Urothelium cell line (cell line): ENCODE results near the gene MRPS27.
A peak's percentile ranks its signal among the peaks of the same experiment; 100 is the strongest.
"Not testable (repeated sequence)": the region's sequence is repeated elsewhere in the genome, so short reads cannot be mapped to it uniquely, and the experiment has no call there.

ENCODE experiments used
- DNase-seq: peaks from one replicate; pipeline ENCODE4 v3.0.0; 2011; ENCODE audit warnings: low spot score, mixed read lengths
- FAIRE-seq: peaks from 2 replicates; lab custom pipeline; 2011; peaks lifted over from hg19 to GRCh38; lab: Jason Lieb, UNC

The MRPS27 gene

GRCh38 chr5:72326306-72326649 lies 6.2 kb upstream of the MRPS27 start:
- FAIRE-seq (no peak), DNase-seq (no peak)

- FAIRE-seq (no peak), DNase-seq (no peak)
Measured at GRCh38 chr5:72325566-72326305, 5.7 kb upstream of the MRPS27 start.

- FAIRE-seq (no peak), DNase-seq (no peak)
Measured at GRCh38 chr5:72324189-72324825, 4.3 kb upstream of the MRPS27 start.

- FAIRE-seq, DNase-seq: not testable (repeated sequence)
Measured at GRCh38 chr5:72319435-72319975, 535 bp downstream of the MRPS27 start.

- FAIRE-seq (no peak), DNase-seq (no peak)
Measured at GRCh38 chr5:72314571-72315172, 5.4 kb downstream of the MRPS27 start.

- FAIRE-seq = no peak
- no peak for DNase-seq
Measured at GRCh38 chr5:72313141-72313540, 6.9 kb downstream of the MRPS27 start.

GRCh38 chr5:72308853-72309191 lies 11.2 kb downstream of the MRPS27 start:
- DNase-seq (no peak), FAIRE-seq (no peak)

GRCh38 chr5:72307968-72308852 lies 11.8 kb downstream of the MRPS27 start:
- DNase-seq = peak; percentile 97
- peak; percentile 94 for FAIRE-seq

- no peak for DNase-seq
- no peak for FAIRE-seq
Measured at GRCh38 chr5:72307573-72307967, 12.5 kb downstream of the MRPS27 start.

- DNase-seq = no peak
- FAIRE-seq = no peak
Measured at GRCh38 chr5:72305194-72306142, 14.6 kb downstream of the MRPS27 start.

GRCh38 chr5:72302171-72302570 lies 17.9 kb downstream of the MRPS27 start:
- no peak for DNase-seq
- FAIRE-seq = no peak

GRCh38 chr5:72301557-72301956 lies 18.5 kb downstream of the MRPS27 start:
- DNase-seq (no peak), FAIRE-seq (no peak)

- FAIRE-seq (no peak), DNase-seq (no peak)
Measured at GRCh38 chr5:72300590-72301339, 19.3 kb downstream of the MRPS27 start.

- DNase-seq = no peak
- FAIRE-seq = no peak
Measured at GRCh38 chr5:72298711-72299110, 21.3 kb downstream of the MRPS27 start.

- DNase-seq, FAIRE-seq: not testable (repeated sequence)
Measured at GRCh38 chr5:72298136-72298535, 21.9 kb downstream of the MRPS27 start.

GRCh38 chr5:72296256-72296655 lies 23.8 kb downstream of the MRPS27 start:
- DNase-seq (no peak), FAIRE-seq (no peak)

GRCh38 chr5:72295539-72295938 lies 24.5 kb downstream of the MRPS27 start:
- no peak for FAIRE-seq
- no peak for DNase-seq

- DNase-seq = no peak
- no peak for FAIRE-seq
Measured at GRCh38 chr5:72294473-72294872, 25.6 kb downstream of the MRPS27 start.

GRCh38 chr5:72293495-72294055 lies 26.5 kb downstream of the MRPS27 start:
- no peak for FAIRE-seq
- no peak for DNase-seq
